GM18868 (cell line): Measurements from ENCODE around the gene POLR1A.

Experiments
- ATAC-seq: cut with Tn5 transposase; IDR thresholded peaks from one replicate; pipeline ENCODE4 v1.9.1; 2021; ENCODE audit warnings: mild to moderate bottlenecking, moderate library complexity; ENCODE audit not compliant: unreplicated experiment

Gene POLR1A

GRCh38 chr2:86038291-86039081 lies 67.2 kb downstream of the POLR1A start:
- ATAC-seq = no peak

GRCh38 chr2:86037795-86038192 lies 67.9 kb downstream of the POLR1A start:
- no peak for ATAC-seq

- no peak for ATAC-seq
Measured at GRCh38 chr2:86037141-86037794, 68.4 kb downstream of the POLR1A start.

- no peak for ATAC-seq
Measured at GRCh38 chr2:86036669-86037138, 69.0 kb downstream of the POLR1A start.

GRCh38 chr2:86035883-86036668 lies 69.6 kb downstream of the POLR1A start:
- ATAC-seq = peak; percentile 78

- ATAC-seq = no peak
Measured at GRCh38 chr2:86035376-86035882, 70.3 kb downstream of the POLR1A start.

GRCh38 chr2:86033751-86034692 lies 71.7 kb downstream of the POLR1A start:
- ATAC-seq = no peak

- ATAC-seq = no peak
Measured at GRCh38 chr2:86032861-86033595, 72.7 kb downstream of the POLR1A start.

GRCh38 chr2:86031606-86032005 lies 74.1 kb downstream of the POLR1A start:
- ATAC-seq = no peak

GRCh38 chr2:86031151-86031550 lies 74.5 kb downstream of the POLR1A start:
- ATAC-seq = no peak

GRCh38 chr2:86029873-86030272 lies 75.8 kb downstream of the POLR1A start:
- no peak for ATAC-seq

GRCh38 chr2:86028766-86029381 lies 76.8 kb downstream of the POLR1A start:
- ATAC-seq = no peak

GRCh38 chr2:86027922-86028765 lies 77.5 kb downstream of the POLR1A start:
- ATAC-seq = no peak

GRCh38 chr2:86027196-86027921 lies 78.3 kb downstream of the POLR1A start:
- ATAC-seq = no peak

- ATAC-seq = no peak
Measured at GRCh38 chr2:86026744-86027065, 79.0 kb downstream of the POLR1A start.

GRCh38 chr2:86025976-86026743 lies 79.5 kb downstream of the POLR1A start:
- ATAC-seq = no peak

GRCh38 chr2:86025229-86025820 lies 80.4 kb downstream of the POLR1A start:
- no peak for ATAC-seq
